GM23338 (cell line): ENCODE data around the gene TFAM.

Source experiments
- CTCF ChIP-seq, 2 experiments: fragments of 200-600 bp in 1 of 2; sonication (generic) in 1 of 2; conservative IDR thresholded peaks; 2 replicates each; pipeline versions ENCODE4 v1.5.1 to v1.6.1; 2016 to 2017; ENCODE audit warnings: antibody characterized with exemption in 2 of 2, low read depth in 2 of 2, mild to moderate bottlenecking in 2 of 2, moderate library complexity in 1 of 2
- EZH2 ChIP-seq: fragments of 200-600 bp; sonication (generic); IDR thresholded peaks from one replicate; pipeline ENCODE4 v1.8.0; 2017; ENCODE audit warnings: antibody characterized with exemption, mild to moderate bottlenecking, low read depth; ENCODE audit not compliant: unreplicated experiment
- POLR2AphosphoS5 ChIP-seq: IDR thresholded peaks from 2 replicates; pipeline ENCODE4 v1.6.1; 2016; ENCODE audit warnings: antibody characterized with exemption, low read depth
- REST ChIP-seq: IDR thresholded peaks from one replicate; pipeline ENCODE4 v1.6.1; 2018; ENCODE audit warnings: antibody characterized with exemption; ENCODE audit not compliant: unreplicated experiment
- ZNF331 ChIP-seq: fragments of 250-450 bp; sonication (Bioruptor Pico); IDR thresholded peaks from 2 replicates; pipeline ENCODE4 v1.5.0; 2020; ENCODE audit warnings: low read depth, mild to moderate bottlenecking, moderate library complexity

- no peak for TF ChIP-seq EZH2
- TF ChIP-seq CTCF (conservative IDR thresholded peaks at IDR 0.05; ENCODE audit: low read depth in 2 of 2) = no peak
- no peak for TF ChIP-seq ZNF331 (CRISPR knock-in tag)
- TF ChIP-seq REST = no peak
- TF ChIP-seq POLR2AphosphoS5 = no peak
These were observed 3.8 kb downstream of the TFAM start for GRCh38 chr10:58389024-58389423.
